Activated CD4-positive, alpha-beta T cell treated with anti-CD3 and anti-CD28 coated beads, Interleukin-2, Interleukin-6, amounts not matched to agents 100 ng/mL and 50 ng/mL, durations not matched to agents 16 hours and 8 hours (primary cell): ENCODE measurements around the gene POU2F1.
"Not testable (repeated sequence)": the region's sequence is repeated elsewhere in the genome, so short reads cannot be mapped to it uniquely, and the experiment has no call there.

Experiments used
- DNase-seq: peaks from one replicate; pipeline ENCODE4 v3.0.0-alpha.2; 2020

The POU2F1 gene

DNA sequence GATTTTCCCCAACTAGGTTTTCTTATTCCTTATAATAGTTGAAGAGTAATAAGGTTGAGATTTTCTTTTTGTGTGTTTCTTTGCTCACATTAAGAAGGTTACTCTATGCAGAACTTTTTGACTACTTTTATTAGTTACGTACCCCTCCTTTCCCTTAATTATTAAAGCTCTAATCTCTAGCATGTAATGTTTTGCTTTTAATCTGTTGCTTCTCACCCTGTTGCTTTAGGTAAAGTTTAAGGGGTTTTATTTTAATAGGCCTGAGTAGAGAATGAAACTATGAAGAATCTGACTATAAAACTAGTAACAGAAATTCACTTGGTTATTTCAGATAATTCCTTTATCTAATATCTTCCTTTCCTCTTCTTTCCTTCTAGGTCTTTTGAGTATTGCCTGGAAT, 53.4 kb downstream of the POU2F1 start:
- no peak for DNase-seq

DNA sequence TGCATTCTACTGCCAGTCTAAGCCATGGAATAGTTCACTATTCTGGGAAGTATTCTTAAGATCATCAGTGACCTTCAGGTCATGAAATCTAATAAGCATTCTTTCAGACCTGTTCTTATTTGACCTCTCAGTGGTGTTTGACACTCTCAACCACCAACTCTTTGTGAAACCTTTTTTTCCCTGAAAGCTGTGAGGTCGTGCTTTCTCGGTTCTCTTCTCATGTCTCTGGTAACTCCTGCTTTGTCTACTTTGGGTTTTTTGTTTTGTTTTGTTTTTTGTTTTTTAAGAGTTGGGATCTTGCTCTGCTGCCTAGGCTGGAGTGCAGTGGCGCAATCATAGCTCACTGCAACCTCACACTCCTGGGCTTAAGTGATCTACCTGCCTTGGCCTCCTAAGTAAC, 56.3 kb downstream of the POU2F1 start:
- peak; percentile 9 for DNase-seq

DNA sequence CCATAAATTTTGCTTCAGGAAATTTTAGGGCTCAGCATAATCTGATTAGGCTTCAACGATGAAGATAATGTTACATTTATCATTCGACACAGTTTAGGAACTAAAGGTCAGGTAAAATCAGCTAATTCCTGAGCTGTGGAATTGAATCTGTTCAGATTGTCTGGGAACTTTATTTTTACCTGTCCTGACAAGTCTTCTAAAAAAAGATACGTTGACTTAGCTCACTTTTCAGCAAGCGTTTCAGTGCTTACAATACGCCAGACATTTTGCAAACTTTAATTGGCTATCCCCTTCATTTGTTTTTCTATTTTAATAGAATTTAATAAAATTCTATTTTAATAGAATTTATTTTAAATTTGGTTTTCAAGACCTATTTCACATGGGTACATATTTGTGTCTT, 57.8 kb downstream of the POU2F1 start:
- DNase-seq, result no peak

DNA sequence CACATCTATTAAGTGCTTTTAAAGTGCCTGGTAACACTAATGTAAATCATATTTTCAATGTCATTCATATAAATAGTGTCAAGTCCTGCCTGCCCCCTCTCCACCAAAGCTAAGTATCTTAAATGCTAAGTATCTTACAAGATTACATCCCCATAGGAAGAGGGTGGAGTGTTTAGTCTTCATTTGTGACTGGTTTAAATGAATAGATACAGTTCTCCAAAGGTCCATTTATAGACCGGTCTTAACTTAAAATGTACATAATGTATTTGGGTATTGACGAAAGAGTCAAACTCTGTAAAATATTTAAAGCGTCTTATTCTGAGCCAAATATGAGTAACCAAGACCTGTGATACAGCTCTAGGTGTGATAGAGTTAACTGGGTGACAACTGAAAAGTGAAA, 60.2 kb downstream of the POU2F1 start:
- DNase-seq, result no peak

DNA sequence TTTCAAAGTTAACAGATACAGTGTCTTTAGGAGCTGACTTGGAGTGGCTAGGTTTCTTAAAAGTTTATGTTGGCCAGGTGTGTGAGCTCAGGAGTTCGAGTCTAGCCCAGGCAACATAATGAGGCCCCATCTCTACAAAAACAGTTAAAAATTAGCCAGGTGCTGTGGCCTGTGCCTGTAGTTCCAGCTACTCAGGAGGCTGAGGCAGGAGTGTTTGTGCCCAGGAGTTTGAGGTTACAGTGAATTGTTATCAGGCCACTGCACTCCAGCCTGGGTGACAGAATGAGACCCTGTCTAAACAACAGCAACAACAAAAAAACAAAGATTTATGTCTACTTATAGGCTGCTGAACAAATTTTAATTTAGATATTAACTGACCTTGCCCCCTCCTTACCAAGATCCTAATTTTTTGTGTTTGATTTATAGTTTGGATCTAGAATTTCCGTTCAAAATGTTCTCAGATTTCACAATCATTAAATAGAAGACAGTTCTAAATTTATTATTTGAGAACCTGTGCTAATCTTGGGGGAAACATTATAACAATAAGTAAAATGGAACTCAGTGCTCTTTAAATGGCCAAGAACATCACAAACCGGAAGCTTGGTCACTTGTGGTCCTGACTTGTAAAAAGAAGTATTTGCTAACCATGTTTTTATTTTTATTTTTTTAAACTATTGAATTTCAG, 67.8 kb downstream of the POU2F1 start:
- no peak for DNase-seq

DNA sequence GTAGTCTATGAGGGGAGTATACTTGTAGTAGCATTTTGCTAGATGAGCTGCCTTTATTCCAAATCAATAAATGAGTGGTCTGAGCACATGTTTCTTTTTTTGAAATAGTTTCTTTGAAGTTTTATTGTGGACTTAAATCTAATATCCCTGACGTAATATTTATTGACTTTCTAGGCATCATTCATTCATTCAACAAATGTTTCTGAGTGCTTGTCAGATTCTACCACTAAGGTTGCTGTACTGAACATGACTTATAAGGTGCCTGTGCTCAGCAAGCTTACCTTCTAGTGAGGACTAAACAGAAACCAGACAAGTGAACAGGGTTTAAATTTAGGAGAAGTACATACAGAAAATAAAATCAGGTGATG, 68.4 kb downstream of the POU2F1 start:
- no peak for DNase-seq

- DNase-seq, result no peak
These were observed 69.3 kb downstream of the POU2F1 start for GRCh38 chr1:167289966-167290365.

DNA sequence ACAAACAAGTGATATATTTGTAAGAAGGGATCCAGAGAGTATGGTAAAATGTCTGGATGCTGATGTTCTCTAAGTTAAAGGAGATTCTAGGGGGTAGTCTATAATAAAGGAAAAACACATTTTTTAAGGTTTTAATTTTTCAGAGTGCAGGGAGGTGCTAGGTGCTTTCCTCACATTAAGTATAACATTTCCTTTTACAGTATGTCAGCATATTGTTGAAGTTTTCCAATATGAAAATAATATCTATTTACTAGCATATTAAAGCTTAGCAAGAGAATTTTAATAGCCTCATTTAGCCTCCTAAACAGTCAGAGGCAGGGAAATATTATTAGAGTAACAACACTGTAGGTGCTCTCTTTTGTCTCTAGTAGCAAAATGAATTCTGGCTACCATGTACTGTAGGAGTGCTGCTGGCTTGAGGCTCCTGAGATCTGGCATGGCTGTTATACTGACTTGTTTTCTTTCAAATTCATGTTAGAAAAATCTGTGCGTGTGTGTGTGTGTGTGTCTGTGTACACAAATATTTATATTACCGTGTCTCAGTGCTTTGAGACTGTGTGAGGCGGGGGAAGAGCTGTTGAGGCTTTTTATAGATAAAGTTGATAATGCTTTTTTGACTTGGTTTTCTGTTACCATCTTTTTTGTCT, 71.0 kb downstream of the POU2F1 start:
- no peak for DNase-seq

- no peak for DNase-seq
These were observed 71.5 kb downstream of the POU2F1 start for GRCh38 chr1:167292216-167292615.

GRCh38 chr1:167293057-167293456, 72.4 kb downstream of the POU2F1 start:
- no peak for DNase-seq

DNA sequence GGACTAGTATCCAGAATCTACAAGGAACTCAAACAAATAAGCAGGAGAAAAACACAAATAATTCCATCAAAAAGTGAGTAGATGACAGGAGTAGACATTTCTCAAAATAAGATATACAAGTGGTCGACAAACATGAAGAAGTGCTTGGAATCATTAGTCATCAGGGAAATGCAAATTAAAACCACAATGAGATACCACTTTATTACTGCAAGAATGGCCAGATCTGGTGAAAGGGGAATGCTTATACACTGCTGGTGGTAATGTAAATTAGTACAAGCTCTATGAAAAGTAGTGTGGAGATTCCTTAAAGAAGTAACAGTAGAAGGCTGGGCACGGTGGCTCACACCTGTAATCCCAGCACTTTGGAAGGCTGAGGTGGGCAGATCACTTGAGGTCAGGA, 73.8 kb downstream of the POU2F1 start:
- DNase-seq, result no peak

GRCh38 chr1:167297222-167298214, 76.8 kb downstream of the POU2F1 start:
- DNase-seq, result no peak

DNA sequence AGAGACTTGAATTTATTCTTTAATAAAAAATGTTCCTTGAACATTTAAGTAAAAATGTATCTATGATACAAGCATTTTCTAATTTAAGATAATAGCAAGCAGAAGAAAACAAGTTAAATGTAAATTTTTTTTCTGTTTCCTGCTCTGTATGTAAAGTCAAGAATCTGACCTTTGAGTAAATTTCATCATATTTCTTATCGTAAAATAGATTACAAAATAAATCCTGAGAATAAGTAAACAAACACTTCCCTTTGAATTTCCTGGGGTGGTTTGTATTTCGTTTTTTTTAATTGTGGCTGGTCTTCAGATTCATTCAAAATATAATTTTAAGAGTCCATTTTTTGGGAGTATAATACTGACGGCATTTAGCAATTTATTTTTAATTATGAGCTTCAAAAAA, 77.6 kb downstream of the POU2F1 start:
- no peak for DNase-seq

GRCh38 chr1:167301355-167301754, 80.7 kb downstream of the POU2F1 start:
- no peak for DNase-seq

DNA sequence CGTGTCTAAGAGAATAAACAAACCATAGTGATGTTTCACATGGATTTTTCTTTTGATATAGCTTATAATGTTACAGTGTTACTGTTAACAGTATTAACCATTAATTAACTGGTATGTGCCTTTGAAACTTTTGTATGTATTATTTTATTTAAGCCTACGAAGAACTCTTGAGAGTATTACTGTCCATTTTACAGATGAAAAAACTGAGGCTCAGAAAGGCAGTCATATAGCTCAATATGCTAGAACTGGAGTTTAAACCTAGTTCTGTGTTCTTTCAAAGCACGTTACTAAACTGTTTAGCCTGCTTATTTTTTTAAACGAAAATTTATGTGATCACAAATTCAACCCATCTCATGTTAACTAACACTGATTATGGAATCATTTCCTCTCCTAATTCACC, 83.5 kb downstream of the POU2F1 start:
- no peak for DNase-seq

DNA sequence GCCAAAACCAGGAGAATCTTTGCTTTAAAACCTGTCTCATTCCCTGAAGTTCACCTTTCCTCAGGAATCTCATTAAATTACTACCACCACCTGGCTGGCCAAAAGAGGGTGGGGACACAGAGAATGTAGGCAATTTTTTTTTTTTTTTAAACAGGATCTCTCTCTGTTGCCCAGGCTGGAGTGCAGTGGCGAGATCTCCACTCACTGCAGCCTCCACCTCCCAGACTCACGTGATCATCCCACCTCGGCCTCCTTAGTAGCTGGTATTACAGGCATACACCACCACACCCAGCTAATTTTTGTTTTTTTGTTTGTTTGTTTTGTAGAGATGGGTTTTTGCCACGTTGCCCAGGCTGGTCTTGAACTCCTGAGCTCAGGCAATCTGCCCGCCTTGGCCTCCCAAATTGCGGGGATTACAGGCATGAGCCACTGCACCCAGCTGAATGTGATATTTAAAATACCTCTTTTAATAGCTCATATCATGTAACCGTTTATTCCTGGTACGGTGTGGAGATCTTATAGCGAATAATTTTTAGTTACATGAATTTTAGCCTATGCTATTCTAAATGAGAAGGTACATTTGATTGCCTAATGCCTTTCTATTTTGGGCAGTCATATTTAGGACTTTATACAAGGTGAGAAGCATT, 84.5 kb downstream of the POU2F1 start:
- no peak for DNase-seq

DNA sequence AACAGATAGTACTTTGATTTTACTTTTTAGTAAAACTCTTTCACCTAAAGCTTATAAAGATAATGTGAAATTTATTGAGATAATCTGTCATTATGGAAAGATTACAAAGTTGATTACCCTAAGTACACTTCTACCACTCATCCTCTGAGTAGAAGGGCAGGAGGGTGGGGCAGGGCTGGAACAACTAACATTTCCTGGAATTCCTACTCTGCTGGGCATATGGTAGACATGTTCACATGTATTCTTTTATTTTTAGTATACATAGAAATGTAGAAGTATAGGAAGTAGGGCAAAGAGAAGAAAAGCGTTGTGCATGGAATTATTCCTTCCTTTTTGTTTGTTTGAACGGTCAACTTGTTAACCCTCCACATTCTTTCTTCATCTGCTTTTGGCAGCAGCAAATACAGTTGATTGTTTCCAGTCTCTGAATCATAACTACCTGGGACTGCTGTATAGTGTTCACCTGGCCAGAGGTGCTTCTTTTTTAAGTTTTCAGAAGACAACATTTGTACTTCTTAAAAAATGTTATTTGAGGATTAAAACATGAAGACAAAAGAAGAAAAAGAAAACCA, 85.1 kb downstream of the POU2F1 start:
- DNase-seq, result no peak

GRCh38 chr1:167310732-167311131, 90.0 kb downstream of the POU2F1 start:
- no peak for DNase-seq

DNA sequence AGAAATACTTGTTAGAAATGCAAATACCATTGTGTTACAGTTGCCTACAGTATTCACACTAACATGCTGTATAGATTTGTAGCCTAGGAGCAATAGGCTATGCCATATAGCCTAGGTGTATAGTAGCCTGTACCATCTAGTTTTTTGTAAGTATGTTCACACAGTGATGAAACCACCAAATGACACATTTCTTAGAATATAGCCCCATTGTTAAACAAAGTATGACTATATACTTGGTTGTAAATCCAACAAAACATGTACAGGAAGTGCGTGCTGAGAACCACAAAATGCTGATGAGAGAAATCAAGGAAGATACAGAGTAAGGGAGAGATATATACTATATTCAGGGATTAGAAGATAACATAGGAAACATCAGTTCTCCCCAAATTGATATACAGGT, 92.2 kb downstream of the POU2F1 start:
- DNase-seq, result peak; percentile 28

GRCh38 chr1:167314671-167315070, 94.0 kb downstream of the POU2F1 start:
- no peak for DNase-seq

- DNase-seq, result no peak
These were observed 96.8 kb downstream of the POU2F1 start for GRCh38 chr1:167317463-167317862.

- not testable (repeated sequence) for DNase-seq
These were observed 98.5 kb downstream of the POU2F1 start for GRCh38 chr1:167319206-167319605.

DNA sequence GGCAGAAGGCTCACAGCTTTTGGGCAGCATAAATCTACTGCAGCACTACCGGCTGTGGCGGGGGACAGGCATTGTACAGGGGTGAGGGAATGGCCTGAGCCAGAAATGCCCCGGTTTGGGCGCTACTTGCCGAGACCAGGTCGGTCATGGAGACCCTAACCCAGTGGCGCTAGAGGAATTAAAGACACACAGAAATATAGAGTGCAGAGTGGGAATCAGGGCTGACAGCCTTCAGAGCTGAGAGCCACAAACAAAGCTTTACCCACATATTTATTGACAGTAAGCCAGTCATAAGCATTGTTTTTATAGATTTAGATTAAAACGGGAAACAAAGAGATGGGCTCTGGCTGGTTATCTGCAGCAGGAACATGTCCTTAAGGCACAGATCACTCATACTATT, 101.8 kb downstream of the POU2F1 start:
- DNase-seq, result no peak
